Neural progenitor cell (in vitro differentiated cells): ENCODE measurements around the gene SCG5.

Experiments
- EZH2 ChIP-seq: fragments of 200-600 bp; sonication (generic); IDR thresholded peaks from 2 replicates; pipeline ENCODE4 v1.6.1; 2017; ENCODE audit warnings: antibody characterized with exemption, mild to moderate bottlenecking, moderate library complexity
- EZH2phosphoT487 ChIP-seq: fragments of 200-600 bp; sonication (generic); IDR thresholded peaks from 2 replicates; pipeline ENCODE4 v1.6.1; 2017; ENCODE audit warnings: antibody characterized with exemption
- TF ChIP-seq, protein P1 (sequence below): fragments of 200-600 bp; sonication (generic); IDR thresholded peaks from 2 replicates; pipeline ENCODE4 v1.5.1; 2017; ENCODE audit warnings: antibody characterized with exemption, mild to moderate bottlenecking

DNA sequence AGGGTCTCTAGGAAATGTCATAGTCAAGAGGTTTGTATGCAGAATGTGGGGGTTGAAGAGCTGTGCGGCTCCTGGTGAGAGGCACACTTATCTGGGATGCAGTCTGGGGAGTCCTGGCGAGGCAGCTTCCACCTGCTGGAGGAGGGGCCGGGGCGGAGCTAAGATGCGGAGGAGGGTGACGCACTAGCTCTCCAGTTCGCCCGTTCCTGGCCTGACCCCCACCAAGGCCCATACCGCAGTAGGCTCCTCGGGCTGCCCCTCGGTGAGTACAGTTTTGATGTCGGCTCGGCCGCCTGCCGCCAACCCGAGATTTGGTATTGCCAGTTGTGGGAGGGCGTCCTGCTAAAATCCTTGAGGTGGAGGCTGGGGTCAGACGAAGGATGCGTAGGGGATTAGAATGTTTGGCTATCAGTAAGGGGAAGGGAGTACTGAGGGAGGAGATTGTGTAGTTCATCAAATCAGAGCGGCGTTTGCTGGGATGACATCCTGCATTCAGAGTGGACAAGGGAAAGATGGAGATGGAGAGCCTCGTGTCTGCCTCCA is at the start of gene SCG5:
- TF ChIP-seq, protein P1, sequence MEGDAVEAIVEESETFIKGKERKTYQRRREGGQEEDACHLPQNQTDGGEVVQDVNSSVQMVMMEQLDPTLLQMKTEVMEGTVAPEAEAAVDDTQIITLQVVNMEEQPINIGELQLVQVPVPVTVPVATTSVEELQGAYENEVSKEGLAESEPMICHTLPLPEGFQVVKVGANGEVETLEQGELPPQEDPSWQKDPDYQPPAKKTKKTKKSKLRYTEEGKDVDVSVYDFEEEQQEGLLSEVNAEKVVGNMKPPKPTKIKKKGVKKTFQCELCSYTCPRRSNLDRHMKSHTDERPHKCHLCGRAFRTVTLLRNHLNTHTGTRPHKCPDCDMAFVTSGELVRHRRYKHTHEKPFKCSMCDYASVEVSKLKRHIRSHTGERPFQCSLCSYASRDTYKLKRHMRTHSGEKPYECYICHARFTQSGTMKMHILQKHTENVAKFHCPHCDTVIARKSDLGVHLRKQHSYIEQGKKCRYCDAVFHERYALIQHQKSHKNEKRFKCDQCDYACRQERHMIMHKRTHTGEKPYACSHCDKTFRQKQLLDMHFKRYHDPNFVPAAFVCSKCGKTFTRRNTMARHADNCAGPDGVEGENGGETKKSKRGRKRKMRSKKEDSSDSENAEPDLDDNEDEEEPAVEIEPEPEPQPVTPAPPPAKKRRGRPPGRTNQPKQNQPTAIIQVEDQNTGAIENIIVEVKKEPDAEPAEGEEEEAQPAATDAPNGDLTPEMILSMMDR, result no peak
- TF ChIP-seq EZH2, result no peak
- TF ChIP-seq EZH2phosphoT487, result no peak
